Stimulated activated CD8-positive, alpha-beta memory T cell treated with anti-CD3 and anti-CD28 coated beads, Interleukin-15, amount 100 ng/mL, for 24 hours (primary cell): ENCODE results near the gene RAB40C.

ENCODE experiments used
- DNase-seq: peaks from one replicate; pipeline ENCODE4 v3.0.0-alpha.2; 2020; ENCODE audit warnings: low read depth

RAB40C gene

GRCh38 chr16:647173-647902 lies 57.5 kb downstream of the RAB40C start:
- no peak for DNase-seq

- no peak for DNase-seq
Observed at GRCh38 chr16:648071-648780, 58.4 kb downstream of the RAB40C start.

- peak; percentile 91 for DNase-seq
Observed at GRCh38 chr16:648781-649589, 59.1 kb downstream of the RAB40C start, which contains the start of gene WDR90. TSS of gene WDR90 (plus strand) at chr16:649365. CDS start at chr16:649417, 52 bp downstream.

- DNase-seq = no peak
Observed at GRCh38 chr16:649631-650030, 59.8 kb downstream of the RAB40C start.

GRCh38 chr16:651844-652243 lies 62.0 kb downstream of the RAB40C start:
- no peak for DNase-seq

- no peak for DNase-seq
Observed at GRCh38 chr16:652454-653305, 62.8 kb downstream of the RAB40C start.

- no peak for DNase-seq
Observed at GRCh38 chr16:654034-654433, 64.2 kb downstream of the RAB40C start.

GRCh38 chr16:657487-657886 lies 67.6 kb downstream of the RAB40C start:
- DNase-seq = no peak

GRCh38 chr16:658679-659571 lies 69.1 kb downstream of the RAB40C start:
- DNase-seq = no peak

GRCh38 chr16:659618-660017 lies 69.8 kb downstream of the RAB40C start:
- DNase-seq = no peak

GRCh38 chr16:660132-660458 lies 70.2 kb downstream of the RAB40C start:
- DNase-seq = no peak

GRCh38 chr16:660459-661183 lies 70.8 kb downstream of the RAB40C start:
- DNase-seq = no peak

- no peak for DNase-seq
Observed at GRCh38 chr16:661184-661821, 71.4 kb downstream of the RAB40C start.

GRCh38 chr16:662095-662494 lies 72.2 kb downstream of the RAB40C start:
- DNase-seq = no peak

- no peak for DNase-seq
Observed at GRCh38 chr16:662597-662996, 72.7 kb downstream of the RAB40C start.

GRCh38 chr16:666572-666971 lies 76.7 kb downstream of the RAB40C start:
- DNase-seq = no peak

GRCh38 chr16:667113-667779 lies 77.4 kb downstream of the RAB40C start:
- no peak for DNase-seq

GRCh38 chr16:667780-668518 lies 78.1 kb downstream of the RAB40C start, which contains the start of gene RHOT2:
TSS of gene RHOT2 (plus strand) at chr16:668132. CDS start at chr16:668200, 68 bp downstream.
- peak; percentile 91 for DNase-seq
